B cell (primary cell): ENCODE measurements around the gene APOO.

Source experiments
- EZH2 ChIP-seq: IDR thresholded peaks from 2 replicates; pipeline ENCODE4 v1.6.1; 2012; ENCODE audit warnings: borderline replicate concordance, low read depth, mild to moderate bottlenecking, moderate library complexity, low read length; ENCODE audit not compliant: insufficient read depth, poor library complexity, severe bottlenecking
- TF ChIP-seq, protein P1 (sequence below): fragments of 200-600 bp; IDR thresholded peaks from one replicate; pipeline ENCODE4 v1.8.0; 2022; ENCODE audit warnings: antibody characterized with exemption, mild to moderate bottlenecking

DNA sequence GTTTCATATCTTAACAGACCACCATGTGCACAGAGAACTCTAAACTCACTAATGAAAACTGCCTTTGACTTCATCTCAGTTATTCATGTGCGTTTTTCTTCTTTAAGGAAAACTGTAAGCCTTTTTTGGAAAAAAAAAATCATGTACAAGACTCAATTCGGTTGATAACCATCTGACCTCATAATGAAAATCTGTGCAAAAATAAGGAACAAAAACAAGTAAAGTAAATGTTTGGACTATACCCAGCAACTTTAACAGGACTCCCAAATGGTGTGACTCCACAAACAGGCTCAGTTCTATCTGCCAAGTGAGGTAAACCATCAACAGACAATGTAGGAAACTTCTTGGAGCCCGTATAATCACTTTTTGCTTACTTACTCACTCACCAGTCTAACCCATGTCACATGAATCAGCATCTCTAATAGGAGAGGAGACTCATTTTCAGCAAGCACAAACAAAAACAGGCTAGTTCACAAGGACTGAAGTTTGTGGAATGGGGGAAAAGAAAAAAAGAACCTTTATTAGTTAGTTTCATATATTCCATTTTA, 9.3 kb downstream of the APOO start:
- TF ChIP-seq, protein P1, sequence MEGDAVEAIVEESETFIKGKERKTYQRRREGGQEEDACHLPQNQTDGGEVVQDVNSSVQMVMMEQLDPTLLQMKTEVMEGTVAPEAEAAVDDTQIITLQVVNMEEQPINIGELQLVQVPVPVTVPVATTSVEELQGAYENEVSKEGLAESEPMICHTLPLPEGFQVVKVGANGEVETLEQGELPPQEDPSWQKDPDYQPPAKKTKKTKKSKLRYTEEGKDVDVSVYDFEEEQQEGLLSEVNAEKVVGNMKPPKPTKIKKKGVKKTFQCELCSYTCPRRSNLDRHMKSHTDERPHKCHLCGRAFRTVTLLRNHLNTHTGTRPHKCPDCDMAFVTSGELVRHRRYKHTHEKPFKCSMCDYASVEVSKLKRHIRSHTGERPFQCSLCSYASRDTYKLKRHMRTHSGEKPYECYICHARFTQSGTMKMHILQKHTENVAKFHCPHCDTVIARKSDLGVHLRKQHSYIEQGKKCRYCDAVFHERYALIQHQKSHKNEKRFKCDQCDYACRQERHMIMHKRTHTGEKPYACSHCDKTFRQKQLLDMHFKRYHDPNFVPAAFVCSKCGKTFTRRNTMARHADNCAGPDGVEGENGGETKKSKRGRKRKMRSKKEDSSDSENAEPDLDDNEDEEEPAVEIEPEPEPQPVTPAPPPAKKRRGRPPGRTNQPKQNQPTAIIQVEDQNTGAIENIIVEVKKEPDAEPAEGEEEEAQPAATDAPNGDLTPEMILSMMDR, result no peak
- no peak for TF ChIP-seq EZH2
